ENCODE results near the gene MAGI2. TPM values are rescaled to one million over a fixed set of nuclear protein-coding genes. Genes with fewer than 3 reads are reported as not detected.
A peak's percentile ranks its signal among the peaks of the same experiment; 100 is the strongest.

The MAGI2 gene
- total RNA-seq, 1 donor: 18.8 TPM

DNA sequence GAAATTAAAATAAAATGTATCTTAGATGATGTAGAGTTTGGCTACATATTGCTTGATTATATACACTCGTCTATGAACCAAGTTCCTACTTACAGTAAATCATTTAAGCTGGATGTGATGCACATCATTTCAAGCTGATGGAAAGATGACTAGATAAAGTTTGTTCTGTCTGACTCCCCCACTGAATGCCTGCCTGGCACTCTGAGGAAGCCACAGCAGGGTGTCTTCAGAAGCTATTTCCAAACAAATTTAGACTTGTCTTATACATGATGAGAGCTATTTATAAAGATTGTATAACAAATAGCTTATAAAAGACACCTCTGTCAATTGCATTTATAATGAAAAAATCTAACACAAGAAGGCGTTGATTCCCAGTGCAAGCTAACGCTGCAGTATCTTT, 741.4 kb downstream of the MAGI2 start:
- H3K4me1 ChIP-seq (ENCODE audit: insufficient read depth, low read length): no peaks in the 10 kb centered on the region
- H3K79me2 ChIP-seq (ENCODE audit: insufficient read depth, low read length): no peaks in the 10 kb centered on the region
- H3K27me3 ChIP-seq (ENCODE audit: insufficient read depth, low read length): no peaks in the 10 kb centered on the region
- no peak overlapping the region for H3K27ac ChIP-seq (ENCODE audit: low read depth, low read length)
- DNase-seq (ENCODE audit: insufficient read length, low spot score, missing footprints): no peak
- no peak overlapping the region for H3K4me3 ChIP-seq (ENCODE audit: insufficient read depth, low read length)
- H2AFZ ChIP-seq (ENCODE audit: low read length): no peak overlapping the region
- TF ChIP-seq, protein P1, sequence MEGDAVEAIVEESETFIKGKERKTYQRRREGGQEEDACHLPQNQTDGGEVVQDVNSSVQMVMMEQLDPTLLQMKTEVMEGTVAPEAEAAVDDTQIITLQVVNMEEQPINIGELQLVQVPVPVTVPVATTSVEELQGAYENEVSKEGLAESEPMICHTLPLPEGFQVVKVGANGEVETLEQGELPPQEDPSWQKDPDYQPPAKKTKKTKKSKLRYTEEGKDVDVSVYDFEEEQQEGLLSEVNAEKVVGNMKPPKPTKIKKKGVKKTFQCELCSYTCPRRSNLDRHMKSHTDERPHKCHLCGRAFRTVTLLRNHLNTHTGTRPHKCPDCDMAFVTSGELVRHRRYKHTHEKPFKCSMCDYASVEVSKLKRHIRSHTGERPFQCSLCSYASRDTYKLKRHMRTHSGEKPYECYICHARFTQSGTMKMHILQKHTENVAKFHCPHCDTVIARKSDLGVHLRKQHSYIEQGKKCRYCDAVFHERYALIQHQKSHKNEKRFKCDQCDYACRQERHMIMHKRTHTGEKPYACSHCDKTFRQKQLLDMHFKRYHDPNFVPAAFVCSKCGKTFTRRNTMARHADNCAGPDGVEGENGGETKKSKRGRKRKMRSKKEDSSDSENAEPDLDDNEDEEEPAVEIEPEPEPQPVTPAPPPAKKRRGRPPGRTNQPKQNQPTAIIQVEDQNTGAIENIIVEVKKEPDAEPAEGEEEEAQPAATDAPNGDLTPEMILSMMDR (IDR thresholded peaks at IDR 0.05; ENCODE audit: extremely low read depth, low read depth, low read length): no peak
- no peaks in the 10 kb centered on the region for H4K20me1 ChIP-seq (ENCODE audit: insufficient read depth, low read length)
- no peaks in the 10 kb centered on the region for H3K36me3 ChIP-seq (ENCODE audit: insufficient read depth, low read length)
- no peaks in the 10 kb centered on the region for H3K9me3 ChIP-seq (ENCODE audit: low read depth, low read length)
- H3K4me2 ChIP-seq (ENCODE audit: insufficient read depth, low read length): no peak overlapping the region

DNA sequence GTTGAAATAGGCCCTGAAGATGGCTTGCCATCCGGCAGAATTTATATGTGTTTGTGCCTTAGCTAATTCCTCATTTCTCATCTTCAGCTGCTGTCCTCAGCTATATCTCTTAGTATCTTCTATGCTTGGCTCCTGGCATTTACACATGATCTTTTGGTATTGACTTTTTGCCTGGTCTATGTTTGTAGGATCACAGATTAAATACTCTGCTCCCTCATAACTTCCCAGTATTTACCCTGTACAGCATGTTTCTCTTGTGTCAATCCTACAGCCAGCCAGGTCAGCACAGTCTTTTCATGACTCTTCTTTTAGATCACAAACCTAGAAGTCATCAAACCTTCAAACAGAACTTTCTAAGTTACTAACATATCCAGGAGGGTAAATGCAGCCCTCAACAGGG, 743.8 kb downstream of the MAGI2 start:
- Histone ChIP-seq H3K4me2 (ENCODE audit: insufficient read depth, low read length) (no peak overlapping the region), H2AFZ (ENCODE audit: low read length) (no peak overlapping the region), H3K27ac (ENCODE audit: low read depth, low read length) (no peak overlapping the region), H3K4me1 (ENCODE audit: insufficient read depth, low read length) (no peaks in the 10 kb centered on the region), H3K4me3 (ENCODE audit: insufficient read depth, low read length) (no peak overlapping the region), H3K79me2 (ENCODE audit: insufficient read depth, low read length) (no peaks in the 10 kb centered on the region), H3K27me3 (ENCODE audit: insufficient read depth, low read length) (no peaks in the 10 kb centered on the region), H3K9me3 (ENCODE audit: low read depth, low read length) (no peaks in the 10 kb centered on the region), H4K20me1 (ENCODE audit: insufficient read depth, low read length) (no peaks in the 10 kb centered on the region), H3K36me3 (ENCODE audit: insufficient read depth, low read length) (no peaks in the 10 kb centered on the region)
- DNase-seq (ENCODE audit: insufficient read length, low spot score, missing footprints): no peak
- TF ChIP-seq, protein P1 (IDR thresholded peaks at IDR 0.05; ENCODE audit: extremely low read depth, low read depth, low read length): no peak

DNA sequence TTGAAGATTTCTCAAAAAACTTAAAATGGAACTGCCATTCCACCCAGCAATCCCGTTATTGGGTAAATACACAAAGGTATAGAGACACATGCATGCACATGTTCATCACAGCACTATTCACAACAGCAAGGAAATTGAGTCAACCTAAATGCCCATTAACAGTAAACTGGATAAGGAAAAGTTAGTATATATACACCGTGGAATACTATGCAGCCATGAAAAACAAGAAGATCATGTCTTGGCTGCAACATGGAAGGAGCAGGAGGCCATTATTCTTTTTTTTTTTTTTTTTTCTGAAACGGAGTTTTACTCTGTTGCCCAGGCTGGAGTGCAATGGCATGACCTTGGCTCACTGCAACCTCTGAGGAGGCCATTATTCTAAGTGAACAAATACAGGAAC, 749.0 kb downstream of the MAGI2 start:
- Histone ChIP-seq H3K36me3 (ENCODE audit: insufficient read depth, low read length) (no peaks in the 10 kb centered on the region), H3K27ac (ENCODE audit: low read depth, low read length) (no peak overlapping the region), H3K9me3 (ENCODE audit: low read depth, low read length) (no peaks in the 10 kb centered on the region), H3K27me3 (ENCODE audit: insufficient read depth, low read length) (no peaks in the 10 kb centered on the region), H2AFZ (ENCODE audit: low read length) (no peak overlapping the region), H3K4me1 (ENCODE audit: insufficient read depth, low read length) (peaks cover 18% of the 10 kb centered on the region), H3K4me2 (ENCODE audit: insufficient read depth, low read length) (no peak overlapping the region), H3K4me3 (ENCODE audit: insufficient read depth, low read length) (no peak overlapping the region), H4K20me1 (ENCODE audit: insufficient read depth, low read length) (no peaks in the 10 kb centered on the region), H3K79me2 (ENCODE audit: insufficient read depth, low read length) (no peaks in the 10 kb centered on the region)
- TF ChIP-seq, protein P1 (IDR thresholded peaks at IDR 0.05; ENCODE audit: extremely low read depth, low read depth, low read length): no peak
- DNase-seq (ENCODE audit: insufficient read length, low spot score, missing footprints): no peak

DNA sequence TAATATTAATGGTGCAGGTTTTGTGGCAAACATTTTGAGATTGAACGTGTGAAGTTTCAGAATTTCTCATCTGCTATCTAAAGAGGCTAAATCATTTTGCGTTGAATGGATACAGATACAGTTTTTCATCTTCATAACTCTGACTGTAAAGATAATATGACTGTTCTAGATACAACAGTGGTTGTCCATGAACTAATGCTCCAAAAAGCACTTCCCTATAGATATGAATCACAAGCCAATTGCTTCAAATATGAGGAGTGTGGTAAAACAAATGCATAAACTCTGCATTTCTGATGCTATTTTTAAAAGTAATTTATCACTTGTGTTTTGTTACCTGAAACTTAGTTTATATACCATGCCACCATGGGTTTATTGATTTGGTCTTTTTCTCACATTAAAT, 750.1 kb downstream of the MAGI2 start:
- no peaks in the 10 kb centered on the region for H3K36me3 ChIP-seq (ENCODE audit: insufficient read depth, low read length)
- TF ChIP-seq, protein P1 (IDR thresholded peaks at IDR 0.05; ENCODE audit: extremely low read depth, low read depth, low read length): no peak
- H2AFZ ChIP-seq (ENCODE audit: low read length): no peak overlapping the region
- H3K4me2 ChIP-seq (ENCODE audit: insufficient read depth, low read length): peak overlapping the region; percentile 52
- H4K20me1 ChIP-seq (ENCODE audit: insufficient read depth, low read length): no peaks in the 10 kb centered on the region
- no peaks in the 10 kb centered on the region for H3K27me3 ChIP-seq (ENCODE audit: insufficient read depth, low read length)
- H3K79me2 ChIP-seq (ENCODE audit: insufficient read depth, low read length): no peaks in the 10 kb centered on the region
- no peak for DNase-seq (ENCODE audit: insufficient read length, low spot score, missing footprints)
- no peak overlapping the region for H3K4me3 ChIP-seq (ENCODE audit: insufficient read depth, low read length)
- H3K27ac ChIP-seq (ENCODE audit: low read depth, low read length): peak overlapping the region; percentile 54
- peaks cover 18% of the 10 kb centered on the region for H3K4me1 ChIP-seq (ENCODE audit: insufficient read depth, low read length)
- no peaks in the 10 kb centered on the region for H3K9me3 ChIP-seq (ENCODE audit: low read depth, low read length)

Measured in osteoblast (primary cell).